A673 (cell line): ENCODE results near the gene PRKAA1. TPM values are rescaled to one million over a fixed set of nuclear protein-coding genes. Genes with fewer than 3 reads are reported as not detected.
"Not testable (repeated sequence)": the region's sequence is repeated elsewhere in the genome, so short reads cannot be mapped to it uniquely, and the experiment has no call there.

Experiments
- BruUV-seq: library from RNA; stranded (reverse); fragments of 400-500 nt; replicated peaks from 2 replicates; lab custom pipeline; 2021; lab: Mats Ljungman, UMichigan
- CTCF ChIA-PET: fragments of 300-600 bp; sonication (Branson Sonifier 250); formaldehyde crosslinking; loops from one replicate; lab custom pipeline; 2022; ENCODE audit warnings: antibody characterized with exemption; lab: Charles Lee
- POLR2A ChIA-PET: fragments of 300-600 bp; sonication (Branson Sonifier 250); formaldehyde crosslinking; loops from one replicate; lab custom pipeline; 2022; ENCODE audit warnings: antibody characterized with exemption; ENCODE audit not compliant: low non-redundant PET; lab: Charles Lee
- DNase-seq: peaks from one replicate; pipeline ENCODE4 v3.0.0-alpha.2; 2015; ENCODE audit warnings: low spot score
- H3K27ac ChIP-seq: fragments of 200-600 bp; sonication (generic); 2 replicates; pipeline ENCODE4 v1.5.1; 2016; ENCODE audit warnings: mixed run types, low read depth, mild to moderate bottlenecking, mixed read lengths, antibody characterized with exemption, low read length; ENCODE audit not compliant: poor library complexity, severe bottlenecking
- H3K27me3 ChIP-seq: fragments of 200-600 bp; sonication (generic); replicated peaks from 2 replicates; pipeline ENCODE4 v1.6.1; 2017; ENCODE audit warnings: mixed run types, low read depth, mild to moderate bottlenecking, mixed read lengths, antibody characterized with exemption, low read length; ENCODE audit not compliant: insufficient read depth, poor library complexity
- H3K36me3 ChIP-seq: fragments of 200-600 bp; sonication (generic); 2 replicates; pipeline ENCODE4 v1.6.1; 2016; ENCODE audit warnings: mixed run types, mild to moderate bottlenecking, mixed read lengths, antibody characterized with exemption, low read length; ENCODE audit not compliant: insufficient read depth, poor library complexity, severe bottlenecking
- H3K4me1 ChIP-seq: fragments of 200-600 bp; sonication (generic); 2 replicates; pipeline ENCODE4 v1.6.1; 2017; ENCODE audit warnings: mixed run types, mild to moderate bottlenecking, mixed read lengths, antibody characterized with exemption, low read length; ENCODE audit not compliant: insufficient read depth, poor library complexity, severe bottlenecking
- H3K4me3 ChIP-seq: fragments of 200-600 bp; sonication (generic); 2 replicates; pipeline ENCODE4 v1.5.1; 2016; ENCODE audit warnings: low read depth, mixed run types, mild to moderate bottlenecking, mixed read lengths, low read length; ENCODE audit not compliant: poor library complexity, severe bottlenecking
- H3K9me3 ChIP-seq: fragments of 200-600 bp; sonication (generic); 2 replicates; pipeline ENCODE4 v1.6.1; 2016; ENCODE audit warnings: mixed run types, low read depth, mild to moderate bottlenecking, mixed read lengths, antibody characterized with exemption, low read length; ENCODE audit not compliant: poor library complexity, severe bottlenecking
- CTCF ChIP-seq: fragments of 300-800, 200-600 bp; sonication (generic); conservative IDR thresholded peaks from 2 replicates; pipeline ENCODE4 v1.5.1; 2017; ENCODE audit warnings: low read depth, mild to moderate bottlenecking, antibody characterized with exemption, low read length, moderate library complexity, mixed read lengths
- EZH2 ChIP-seq: fragments of 200-600 bp; sonication (generic); IDR thresholded peaks from 2 replicates; pipeline ENCODE4 v1.6.1; 2017; ENCODE audit warnings: borderline replicate concordance, low read depth, mild to moderate bottlenecking, mixed read lengths, antibody characterized with exemption, low read length; ENCODE audit not compliant: poor library complexity, severe bottlenecking
- intact Hi-C: fragments of 100-400 bp; cut with micrococcal nuclease; formaldehyde crosslinking; loops from one replicate; pipeline ENCODE4 v1.10.0; 2022; ENCODE audit not compliant: unreplicated experiment
- total RNA-seq: library from RNA; stranded (reverse); gene quantifications from 2 replicates; pipeline ENCODE4 v1.2.3, GENCODE V29; 2021

The PRKAA1 gene
- total RNA-seq, 1 experiment from 2014 or later = 114 TPM

- no peak for DNase-seq
- CTCF ChIA-PET = no interaction called here
- Histone ChIP-seq H3K9me3 (no peaks in the 10 kb centered on the region), H3K4me3 (no peak overlapping the region), H3K27me3 (no peaks in the 10 kb centered on the region), H3K4me1 (peaks cover 8% of the 10 kb centered on the region), H3K36me3 (peaks cover 66% of the 10 kb centered on the region), H3K27ac (no peak overlapping the region)
- TF ChIP-seq EZH2 = no peak
- TF ChIP-seq CTCF = no peak
- intact Hi-C loops = no loop called here
- no TSS peak for BruUV-seq
- POLR2A ChIA-PET = no interaction called here
Measured at GRCh38 chr5:40827188-40827977, 29.2 kb upstream of the PRKAA1 start.

GRCh38 chr5:40826489-40827187 lies 28.5 kb upstream of the PRKAA1 start:
- Histone ChIP-seq H3K4me3 (no peak overlapping the region), H3K36me3 (peaks cover 59% of the 10 kb centered on the region), H3K4me1 (peaks cover under 1% of the 10 kb centered on the region), H3K9me3 (no peaks in the 10 kb centered on the region), H3K27me3 (no peaks in the 10 kb centered on the region), H3K27ac (peak overlapping the region; percentile 18)
- TF ChIP-seq CTCF (no peak), EZH2 (no peak)
- DNase-seq = no peak
- BruUV-seq = no TSS peak
- intact Hi-C loops = no loop called here
- ChIA-PET POLR2A (no interaction called here), CTCF (no interaction called here)

- BruUV-seq, H3K27ac ChIP-seq, H3K4me3 ChIP-seq, CTCF ChIA-PET, intact Hi-C loops, DNase-seq, H3K27me3 ChIP-seq, H3K4me1 ChIP-seq, H3K9me3 ChIP-seq, POLR2A ChIA-PET: not testable (repeated sequence)
- peaks cover 48% of the 10 kb centered on the region for H3K36me3 ChIP-seq
Measured at GRCh38 chr5:40825461-40826043, 27.4 kb upstream of the PRKAA1 start.
